Stimulated activated CD8-positive, alpha-beta memory T cell treated with anti-CD3 and anti-CD28 coated beads, Interleukin-12 subunit alpha, Interleukin-12 subunit beta, amount 100 ng/mL, for 24 hours (primary cell): ENCODE results near the gene INPP1.

Experiments
- DNase-seq: peaks from one replicate; pipeline ENCODE4 v3.0.0-alpha.2; 2020; ENCODE audit errors: extremely low read depth

INPP1 gene

GRCh38 chr2:190408538-190409271, 65.3 kb downstream of the INPP1 start:
- DNase-seq = peak; percentile 35

- no peak for DNase-seq
Observed at GRCh38 chr2:190409616-190410015, 66.2 kb downstream of the INPP1 start.

- no peak for DNase-seq
Observed at GRCh38 chr2:190410166-190410565, 66.8 kb downstream of the INPP1 start.

GRCh38 chr2:190412966-190413365, 69.6 kb downstream of the INPP1 start:
- no peak for DNase-seq

GRCh38 chr2:190413421-190413820, 70.0 kb downstream of the INPP1 start:
- no peak for DNase-seq

- no peak for DNase-seq
Observed at GRCh38 chr2:190415251-190415650, 71.9 kb downstream of the INPP1 start.

GRCh38 chr2:190415794-190416775, 72.7 kb downstream of the INPP1 start:
- DNase-seq = no peak

- no peak for DNase-seq
Observed at GRCh38 chr2:190417045-190417842, 73.9 kb downstream of the INPP1 start.

- DNase-seq = no peak
Observed at GRCh38 chr2:190418727-190419126, 75.3 kb downstream of the INPP1 start.

- DNase-seq = no peak
Observed at GRCh38 chr2:190420801-190421200, 77.4 kb downstream of the INPP1 start.
